LNCaP clone FGC (cell line): Measurements from ENCODE around the gene PTPRG.

Experiments used
- DNase-seq: peaks from one replicate; pipeline ENCODE4 v3.0.0-alpha.2; 2011; ENCODE audit warnings: low read depth
- H3K4me3 ChIP-seq: 2 replicates; pipeline ENCODE4 v1.5.1; 2011; ENCODE audit warnings: mild to moderate bottlenecking, low read depth, low read length, control low read depth
- CTCF ChIP-seq: IDR thresholded peaks from 2 replicates; pipeline ENCODE4 v1.5.1; 2012; ENCODE audit warnings: mild to moderate bottlenecking; ENCODE audit not compliant: control insufficient read depth, insufficient read depth; ENCODE audit errors: extremely low read depth

The PTPRG gene

GRCh38 chr3:61871644-61872043 is 310.3 kb downstream of the PTPRG start:
- no peak overlapping the region for H3K4me3 ChIP-seq
- TF ChIP-seq CTCF: no peak
- DNase-seq: no peak

- TF ChIP-seq CTCF: no peak
- H3K4me3 ChIP-seq: no peak overlapping the region
- no peak for DNase-seq
These were observed 310.8 kb downstream of the PTPRG start for GRCh38 chr3:61872077-61872706.

DNA sequence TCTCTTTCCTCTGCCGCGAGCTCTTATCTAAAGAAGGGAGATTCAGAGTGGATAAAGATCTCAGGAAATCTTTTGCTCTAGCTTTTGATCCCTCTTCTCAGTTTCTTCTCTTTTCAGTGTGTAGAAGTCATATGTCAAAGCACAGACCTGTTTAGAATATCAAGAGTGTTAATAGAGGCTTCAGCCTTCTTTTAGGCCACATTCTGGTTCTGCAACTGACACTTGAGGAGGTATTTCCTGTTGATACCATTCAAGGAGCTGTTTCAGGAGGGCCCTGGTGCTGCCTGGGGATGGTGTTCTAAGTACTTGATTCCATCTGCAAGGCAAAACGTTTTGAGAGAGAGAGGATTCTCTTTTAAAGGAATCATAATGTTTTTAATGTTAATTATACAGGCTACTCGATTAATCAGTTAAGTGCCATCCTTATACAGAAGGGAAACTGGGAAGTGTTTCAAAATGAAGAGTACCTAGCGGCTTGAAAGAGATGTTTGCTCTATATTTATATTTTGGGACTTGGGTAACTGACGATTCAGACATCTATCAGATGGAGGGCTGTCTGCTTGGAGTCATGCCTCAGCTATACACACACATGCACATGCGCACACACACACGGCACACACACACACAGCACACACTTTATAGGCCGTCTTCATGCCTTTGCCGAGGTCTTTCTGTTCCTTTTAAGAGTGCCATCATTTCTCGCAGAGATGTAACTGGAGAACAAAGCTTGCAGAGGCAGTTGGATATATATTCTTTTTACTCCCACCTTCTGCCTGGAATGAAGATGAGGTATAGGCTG is 313.9 kb downstream of the PTPRG start:
- no peak for TF ChIP-seq CTCF
- DNase-seq: no peak
- no peak overlapping the region for H3K4me3 ChIP-seq

DNA sequence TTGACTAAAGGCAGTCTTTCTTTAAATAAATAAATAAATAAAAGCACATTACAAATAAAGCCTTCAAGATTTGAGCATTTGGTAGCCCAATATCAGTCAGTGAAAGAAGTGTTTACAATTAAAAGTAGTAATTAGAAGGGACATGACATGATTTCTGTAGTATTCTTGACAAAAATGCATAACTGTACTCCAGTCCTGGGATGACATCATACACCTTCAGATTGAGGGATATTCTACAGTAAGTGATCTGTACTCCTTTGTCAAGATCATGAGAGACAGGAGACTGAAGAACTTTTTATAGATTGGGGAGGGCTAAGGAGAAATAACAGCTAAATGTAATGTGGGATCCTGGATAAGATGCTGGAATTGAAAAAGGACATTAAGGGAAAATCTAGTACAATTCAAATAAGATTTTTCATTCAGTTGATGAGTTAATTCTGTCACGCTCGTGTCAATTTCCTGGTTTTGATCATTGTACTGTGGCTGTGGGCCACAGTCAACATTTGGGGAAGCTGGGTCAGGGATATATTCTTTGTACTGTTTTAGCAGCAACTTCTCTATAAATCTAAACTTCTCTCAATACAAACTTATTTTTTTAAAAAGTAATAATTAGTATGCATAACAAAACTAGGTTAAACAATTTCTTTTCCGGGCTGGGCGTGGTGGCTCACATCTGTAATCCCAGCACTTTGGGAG is 314.8 kb downstream of the PTPRG start:
- DNase-seq: no peak

DNA sequence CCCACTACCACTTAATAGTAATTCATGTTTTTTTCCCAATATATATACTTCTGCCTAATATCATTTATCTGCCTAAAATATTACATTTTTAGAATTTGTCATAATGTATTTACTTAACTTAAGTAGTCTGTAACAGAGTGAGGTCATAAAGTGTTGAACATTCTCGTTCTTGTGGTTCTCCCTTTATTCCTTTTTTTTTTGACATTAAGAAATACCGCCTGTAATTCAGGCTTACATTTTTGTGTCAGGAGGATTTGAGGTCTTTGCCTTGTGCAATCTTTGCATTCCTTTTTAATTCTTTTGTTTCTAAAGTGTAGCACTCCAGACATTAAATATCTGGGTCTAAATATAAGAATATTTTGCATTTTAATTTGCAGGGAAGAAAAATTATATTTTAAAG is 315.4 kb downstream of the PTPRG start:
- no peak for TF ChIP-seq CTCF
- no peak overlapping the region for H3K4me3 ChIP-seq
- DNase-seq: no peak

More for the DNA sequence above, 314.8 kb downstream of the PTPRG start:
- H3K4me3 ChIP-seq: no peak overlapping the region
- no peak for TF ChIP-seq CTCF

GRCh38 chr3:61877359-61878138 is 316.2 kb downstream of the PTPRG start:
- no peak for TF ChIP-seq CTCF
- no peak for DNase-seq
- no peak overlapping the region for H3K4me3 ChIP-seq
